Activated CD4-positive, alpha-beta memory T cell treated with anti-CD3 and anti-CD28 coated beads, Interleukin-2, amount 10 ng/mL, durations not matched to agents 7 days and 5 days (primary cell): ENCODE data around the gene LCE1F. TPM values are rescaled to one million over a fixed set of nuclear protein-coding genes. Genes with fewer than 3 reads are reported as not detected.

Experiments
- CTCF ChIA-PET: fragments of 350-600 bp; sonication (Branson Sonifier 250); formaldehyde crosslinking; loops from one replicate; lab custom pipeline; 2021; ENCODE audit warnings: antibody characterized with exemption, inconsistent platforms; lab: Charles Lee
- POLR2A ChIA-PET: fragments of 350-600 bp; sonication (Branson Sonifier 250); formaldehyde crosslinking; loops from one replicate; lab custom pipeline; 2021; ENCODE audit warnings: antibody characterized with exemption; lab: Charles Lee
- DNase-seq: peaks from one replicate; pipeline ENCODE4 v3.0.0-alpha.2; 2020
- H3K27ac Mint-ChIP-seq: one replicate; pipeline ENCODE4 v1.8.0; 2021; ENCODE audit warnings: mild to moderate bottlenecking, mixed read lengths
- H3K27me3 Mint-ChIP-seq: one replicate; pipeline ENCODE4 v1.8.0; 2021; ENCODE audit warnings: mixed read lengths
- H3K36me3 Mint-ChIP-seq: one replicate; pipeline ENCODE4 v1.8.0; 2021; ENCODE audit warnings: low read depth, mixed read lengths
- H3K4me1 Mint-ChIP-seq: one replicate; pipeline ENCODE4 v1.8.0; 2021; ENCODE audit warnings: mixed read lengths
- H3K4me3 Mint-ChIP-seq: one replicate; pipeline ENCODE4 v1.8.0; 2021; ENCODE audit warnings: mild to moderate bottlenecking, mixed read lengths
- H3K9me3 Mint-ChIP-seq: one replicate; pipeline ENCODE4 v1.8.0; 2021; ENCODE audit warnings: mixed read lengths
- total RNA-seq, 2 experiments: library from RNA; stranded (reverse); gene quantifications; one replicate each; pipeline ENCODE4 v1.2.3, GENCODE V29; 2021

Gene LCE1F
- total RNA-seq, 2 experiments from 2014 or later, result not detected

DNA sequence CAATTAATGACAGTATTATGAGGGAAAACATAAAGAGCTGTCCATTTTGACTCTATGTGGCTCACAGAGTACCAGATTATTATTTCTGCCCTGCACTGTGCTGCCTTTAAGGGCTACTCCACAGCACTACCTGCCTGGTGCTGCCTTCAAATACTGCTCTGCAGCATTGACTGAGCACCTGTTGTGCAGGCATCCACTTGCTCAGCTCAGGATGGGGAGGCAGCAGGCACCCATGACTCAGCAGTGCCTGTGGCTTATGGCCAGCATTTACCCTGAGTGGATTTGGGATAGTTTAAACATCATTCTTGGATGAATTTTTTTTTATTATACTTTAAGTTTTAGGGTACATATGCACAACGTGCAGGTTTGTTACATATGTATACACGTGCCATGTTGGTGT lies 18.1 kb upstream of the LCE1F start:
- H3K27me3 Mint-ChIP-seq, result peaks cover 5% of the 10 kb centered on the region
- ChIA-PET CTCF (no interaction called here), POLR2A (no interaction called here)
- H3K9me3 Mint-ChIP-seq, result no peaks in the 10 kb centered on the region
- no peaks in the 10 kb centered on the region for H3K4me1 Mint-ChIP-seq
- no peak overlapping the region for H3K4me3 Mint-ChIP-seq
- no peak for DNase-seq
- H3K36me3 Mint-ChIP-seq, result no peaks in the 10 kb centered on the region
- H3K27ac Mint-ChIP-seq, result no peak overlapping the region

DNA sequence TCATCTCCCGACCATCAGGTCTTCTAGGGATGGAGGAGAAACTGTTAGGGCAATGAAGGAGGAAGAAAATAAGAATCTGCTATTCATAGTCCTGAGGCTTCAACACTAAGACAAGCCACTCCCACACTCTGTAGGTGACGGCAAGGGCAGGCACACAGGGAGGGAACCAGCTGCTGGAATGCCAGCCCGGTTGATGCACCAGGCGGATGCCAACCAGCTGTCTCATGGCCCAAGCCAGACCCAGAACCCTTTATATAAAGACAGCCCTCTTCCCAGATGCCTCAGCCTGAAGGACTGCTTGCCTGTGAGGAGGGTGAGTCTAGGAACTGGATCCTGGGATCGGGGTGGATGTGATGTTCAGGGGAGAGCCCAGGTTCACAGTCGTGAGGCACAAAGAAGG lies 17.2 kb upstream of the LCE1F start, which contains the start of gene KPRP:
KPRP (plus strand) TSS at position 279 of the 400 bp plus-strand sequence. CDS start 1,564 bp downstream, outside the sequence.
- no peak within 1 kb of the TSS for H3K4me3 Mint-ChIP-seq
- no peaks in the 10 kb centered on the region for H3K36me3 Mint-ChIP-seq
- H3K4me1 Mint-ChIP-seq, result no peaks in the 10 kb centered on the region
- ChIA-PET CTCF (no interaction called here), POLR2A (no interaction called here)
- no peak within 1 kb of the TSS for H3K27ac Mint-ChIP-seq
- H3K9me3 Mint-ChIP-seq, result no peaks in the 10 kb centered on the region
- H3K27me3 Mint-ChIP-seq, result peaks cover 2% of the 10 kb centered on the region
- no peak for DNase-seq

DNA sequence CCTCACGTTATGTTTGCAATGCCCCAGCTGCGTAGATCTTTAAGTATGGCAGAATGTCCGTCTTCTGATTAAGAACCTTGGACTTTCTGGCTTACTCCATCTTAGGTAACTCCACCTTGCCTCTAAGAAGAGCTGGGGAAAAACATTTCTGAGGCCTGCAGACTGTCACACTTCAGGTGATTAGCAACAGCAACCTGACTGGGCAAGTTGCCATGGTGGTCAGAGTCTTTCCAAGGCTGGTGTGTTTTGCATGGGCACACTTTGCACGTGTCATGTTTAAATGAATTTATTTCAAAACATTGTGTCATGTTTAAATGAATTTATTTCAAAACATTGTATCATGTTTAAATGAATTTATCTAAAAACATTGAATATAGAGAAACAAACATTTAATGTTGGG lies 16.3 kb upstream of the LCE1F start:
- no peak for DNase-seq
- no peaks in the 10 kb centered on the region for H3K27me3 Mint-ChIP-seq
- CTCF ChIA-PET, result no interaction called here

DNA sequence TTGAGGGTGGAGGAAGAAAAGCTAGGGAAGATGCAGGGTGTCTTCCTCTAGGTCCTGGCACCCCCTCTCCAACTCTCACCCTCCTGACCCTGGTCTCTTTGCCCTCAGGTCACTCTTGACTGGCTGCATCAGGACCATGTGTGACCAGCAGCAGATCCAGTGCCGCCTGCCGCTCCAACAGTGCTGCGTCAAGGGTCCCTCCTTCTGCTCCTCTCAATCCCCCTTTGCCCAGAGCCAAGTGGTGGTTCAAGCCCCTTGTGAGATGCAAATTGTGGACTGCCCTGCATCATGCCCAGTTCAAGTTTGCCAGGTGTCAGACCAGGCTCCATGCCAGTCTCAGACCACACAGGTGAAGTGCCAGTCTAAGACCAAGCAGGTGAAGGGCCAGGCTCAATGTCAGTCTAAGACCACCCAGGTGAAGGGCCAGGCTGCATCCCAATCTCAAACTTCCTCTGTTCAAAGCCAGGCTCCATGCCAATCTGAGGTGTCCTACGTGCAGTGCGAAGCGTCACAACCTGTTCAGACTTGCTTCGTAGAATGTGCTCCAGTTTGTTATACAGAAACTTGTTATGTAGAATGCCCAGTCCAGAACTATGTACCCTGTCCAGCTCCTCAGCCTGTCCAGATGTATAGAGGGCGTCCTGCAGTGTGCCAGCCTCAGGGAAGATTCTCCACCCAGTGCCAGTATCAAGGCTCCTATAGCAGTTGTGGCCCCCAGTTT lies 15.3 kb upstream of the LCE1F start:
- Mint-ChIP-seq H3K27ac (no peak overlapping the region), H3K4me1 (no peaks in the 10 kb centered on the region), H3K36me3 (no peaks in the 10 kb centered on the region), H3K4me3 (no peak overlapping the region), H3K27me3 (no peaks in the 10 kb centered on the region), H3K9me3 (no peaks in the 10 kb centered on the region)
- POLR2A ChIA-PET, result no interaction called here
- no peak for DNase-seq
- CTCF ChIA-PET, result no interaction called here

More for the DNA sequence above, 16.3 kb upstream of the LCE1F start:
- POLR2A ChIA-PET, result no interaction called here
- Mint-ChIP-seq H3K36me3 (no peaks in the 10 kb centered on the region), H3K9me3 (no peaks in the 10 kb centered on the region), H3K4me3 (no peak overlapping the region), H3K27ac (no peak overlapping the region), H3K4me1 (no peaks in the 10 kb centered on the region)

DNA sequence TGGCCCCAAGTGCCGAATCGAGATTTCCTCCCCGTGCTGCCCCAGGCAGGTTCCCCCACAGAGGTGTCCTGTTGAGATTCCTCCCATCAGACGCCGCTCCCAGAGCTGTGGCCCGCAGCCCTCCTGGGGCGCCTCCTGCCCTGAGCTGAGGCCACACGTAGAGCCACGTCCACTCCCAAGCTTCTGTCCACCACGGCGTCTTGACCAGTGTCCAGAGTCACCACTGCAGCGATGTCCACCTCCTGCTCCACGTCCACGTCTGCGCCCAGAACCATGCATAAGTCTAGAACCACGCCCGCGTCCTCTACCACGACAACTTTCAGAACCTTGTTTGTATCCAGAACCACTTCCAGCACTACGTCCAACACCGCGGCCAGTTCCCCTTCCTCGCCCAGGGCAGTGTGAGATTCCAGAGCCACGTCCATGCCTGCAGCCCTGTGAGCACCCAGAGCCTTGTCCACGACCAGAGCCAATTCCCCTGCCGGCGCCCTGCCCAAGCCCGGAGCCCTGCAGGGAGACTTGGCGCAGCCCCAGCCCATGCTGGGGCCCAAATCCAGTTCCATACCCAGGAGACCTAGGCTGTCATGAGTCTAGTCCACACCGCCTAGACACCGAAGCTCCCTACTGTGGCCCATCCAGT lies 14.3 kb upstream of the LCE1F start:
- no peaks in the 10 kb centered on the region for H3K9me3 Mint-ChIP-seq
- H3K4me1 Mint-ChIP-seq, result no peaks in the 10 kb centered on the region
- no peaks in the 10 kb centered on the region for H3K36me3 Mint-ChIP-seq
- ChIA-PET POLR2A (no interaction called here), CTCF (no interaction called here)
- H3K27ac Mint-ChIP-seq, result no peak overlapping the region
- H3K4me3 Mint-ChIP-seq, result no peak overlapping the region
- no peak for DNase-seq
- no peaks in the 10 kb centered on the region for H3K27me3 Mint-ChIP-seq

DNA sequence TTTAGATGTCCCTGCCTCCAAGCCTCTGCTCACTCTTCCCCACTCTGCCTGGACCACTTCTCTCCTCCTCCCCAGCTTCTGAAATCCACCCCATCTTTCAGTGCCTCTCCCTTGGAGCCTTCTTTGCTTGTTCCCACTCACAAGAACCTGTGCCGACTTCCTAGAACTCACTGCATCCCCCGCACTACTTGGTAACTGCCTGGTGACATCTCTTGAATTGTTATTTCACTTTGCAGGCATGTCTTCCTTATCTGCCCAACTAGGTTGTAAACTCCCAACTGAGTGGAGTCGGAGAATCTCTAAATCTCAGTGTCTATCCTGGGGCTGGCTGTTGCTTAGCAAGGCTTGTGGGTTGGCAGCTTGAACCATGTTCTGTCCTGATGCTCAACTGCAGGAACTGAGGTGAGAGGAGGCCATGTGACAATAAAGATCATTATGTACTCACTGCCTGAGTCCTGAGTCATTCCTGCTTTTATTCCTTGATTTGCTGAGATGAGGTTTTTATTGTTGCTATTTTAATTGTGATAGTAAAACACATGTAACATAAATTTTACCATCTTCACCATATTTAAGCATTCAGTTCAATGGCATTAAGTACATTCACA lies 13.2 kb upstream of the LCE1F start:
- Mint-ChIP-seq H3K9me3 (no peaks in the 10 kb centered on the region), H3K27ac (no peak overlapping the region)
- POLR2A ChIA-PET, result no interaction called here

DNA sequence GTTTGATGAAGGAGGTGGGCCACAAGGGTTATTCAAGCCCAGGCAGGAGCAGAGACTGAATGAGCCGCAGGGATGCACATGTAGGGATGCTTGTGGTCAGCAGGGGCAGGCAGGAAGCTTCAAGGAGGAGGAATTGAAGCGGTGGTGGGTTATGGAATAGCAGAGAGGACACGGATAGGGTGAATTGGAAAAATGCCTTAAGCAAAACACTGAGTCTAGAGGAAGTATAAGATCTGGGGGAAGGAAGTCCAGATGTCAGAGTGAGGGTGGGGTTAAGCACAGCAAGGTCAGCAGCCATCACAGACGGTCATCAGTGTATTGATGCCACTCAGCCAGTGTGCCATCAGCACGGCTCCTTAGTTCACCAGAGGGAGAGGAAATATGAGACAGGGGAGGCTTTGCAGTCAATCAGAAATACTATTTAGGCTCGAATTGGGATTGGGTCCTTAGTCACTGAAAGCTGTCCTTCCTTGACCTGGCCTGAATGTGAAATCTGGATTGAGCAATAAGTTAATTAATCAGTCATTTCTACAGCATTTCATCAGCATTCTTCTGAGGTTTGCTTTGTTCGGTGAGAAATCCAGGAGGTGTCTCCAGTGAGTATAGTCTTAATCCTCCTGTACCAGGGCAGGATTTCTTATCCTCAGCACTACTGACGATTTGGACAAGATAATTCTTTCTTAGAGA lies 6.0 kb upstream of the LCE1F start:
- Mint-ChIP-seq H3K9me3 (no peaks in the 10 kb centered on the region), H3K4me1 (no peaks in the 10 kb centered on the region), H3K36me3 (no peaks in the 10 kb centered on the region), H3K27me3 (peaks cover 7% of the 10 kb centered on the region), H3K27ac (no peak overlapping the region), H3K4me3 (no peak overlapping the region)
- ChIA-PET CTCF (no interaction called here), POLR2A (no interaction called here)
- no peak for DNase-seq

More for the DNA sequence above, 13.2 kb upstream of the LCE1F start:
- Mint-ChIP-seq H3K4me3 (no peak overlapping the region), H3K4me1 (no peaks in the 10 kb centered on the region), H3K36me3 (no peaks in the 10 kb centered on the region), H3K27me3 (no peaks in the 10 kb centered on the region)
- no peak for DNase-seq
- CTCF ChIA-PET, result no interaction called here

DNA sequence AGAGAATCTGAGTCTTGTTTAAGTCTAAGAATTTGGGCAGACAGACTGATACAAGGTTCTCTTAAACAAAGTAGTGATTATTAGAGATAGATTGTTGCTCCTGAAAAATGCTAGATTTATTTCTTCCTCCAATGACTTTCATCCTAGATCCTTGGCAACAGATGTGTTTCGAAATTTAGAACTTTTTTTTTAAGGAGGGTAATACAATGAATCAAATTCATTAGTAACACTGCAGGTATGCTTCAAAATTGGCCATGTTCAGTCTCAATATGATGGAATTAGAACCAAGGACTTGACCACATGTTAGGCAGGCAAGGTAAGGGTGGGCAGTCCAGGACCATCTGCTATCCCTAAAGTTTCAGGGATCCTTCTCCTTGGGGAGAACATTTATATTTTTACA lies 4.5 kb upstream of the LCE1F start:
- no peak overlapping the region for H3K27ac Mint-ChIP-seq

DNA sequence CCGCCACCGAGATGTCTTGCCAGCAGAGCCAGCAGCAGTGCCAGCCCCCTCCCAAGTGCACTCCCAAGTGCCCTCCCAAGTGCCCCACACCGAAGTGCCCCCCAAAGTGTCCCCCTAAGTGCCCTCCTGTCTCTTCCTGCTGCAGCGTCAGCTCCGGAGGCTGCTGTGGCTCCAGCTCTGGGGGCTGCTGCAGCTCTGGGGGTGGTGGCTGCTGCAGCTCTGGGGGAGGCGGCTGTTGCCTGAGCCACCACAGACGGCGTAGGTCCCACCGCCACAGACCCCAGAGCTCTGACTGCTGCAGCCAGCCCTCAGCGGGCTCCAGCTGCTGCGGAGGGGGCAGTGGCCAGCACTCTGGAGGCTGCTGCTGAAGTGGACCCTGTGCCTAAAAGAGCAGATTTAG lies 1.4 kb downstream of the LCE1F start:
- ChIA-PET CTCF (no interaction called here), POLR2A (no interaction called here)
- no peak for DNase-seq
- Mint-ChIP-seq H3K27me3 (peaks cover 7% of the 10 kb centered on the region), H3K27ac (no peak overlapping the region), H3K4me1 (no peaks in the 10 kb centered on the region), H3K36me3 (no peaks in the 10 kb centered on the region), H3K9me3 (no peaks in the 10 kb centered on the region), H3K4me3 (no peak overlapping the region)

More for the DNA sequence above, 4.5 kb upstream of the LCE1F start:
- CTCF ChIA-PET, result no interaction called here
- no peak for DNase-seq
- Mint-ChIP-seq H3K9me3 (no peaks in the 10 kb centered on the region), H3K27me3 (peaks cover 7% of the 10 kb centered on the region), H3K4me3 (no peak overlapping the region), H3K36me3 (no peaks in the 10 kb centered on the region), H3K4me1 (no peaks in the 10 kb centered on the region)
- POLR2A ChIA-PET, result no interaction called here

DNA sequence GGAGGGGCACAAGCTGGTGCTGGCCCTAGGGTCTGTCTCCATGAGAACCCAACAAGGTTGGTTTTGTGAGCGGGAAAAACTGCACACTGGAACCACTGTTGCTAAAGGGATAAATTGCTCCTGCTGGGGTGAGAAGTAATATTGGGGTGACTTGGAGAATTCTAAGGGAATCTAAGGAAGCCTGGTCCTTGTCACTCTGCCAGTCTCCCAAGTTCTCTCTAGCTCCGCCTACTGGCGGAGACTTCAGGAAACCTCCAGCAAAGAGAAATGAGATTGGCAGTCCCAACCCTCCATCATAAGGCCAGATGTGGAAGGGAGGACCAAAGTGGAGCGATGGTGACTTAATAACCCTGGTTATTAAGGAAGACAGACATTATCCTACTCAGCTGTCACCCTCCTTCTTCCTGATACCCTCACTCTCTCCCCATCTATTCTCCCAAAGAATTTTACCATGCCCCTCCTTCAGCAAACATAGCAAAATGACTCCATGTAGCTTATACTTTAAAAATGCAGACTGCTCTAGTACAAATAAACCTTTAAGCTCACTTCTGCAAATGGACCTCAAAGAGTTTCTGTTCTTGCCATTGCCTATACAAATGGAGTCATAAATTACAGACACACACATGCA lies 2.7 kb downstream of the LCE1F start:
- Mint-ChIP-seq H3K27me3 (peaks cover 5% of the 10 kb centered on the region), H3K9me3 (no peaks in the 10 kb centered on the region), H3K36me3 (no peaks in the 10 kb centered on the region), H3K4me1 (no peaks in the 10 kb centered on the region), H3K4me3 (no peak overlapping the region), H3K27ac (no peak overlapping the region)
- no peak for DNase-seq
- POLR2A ChIA-PET, result no interaction called here
- CTCF ChIA-PET, result interaction anchor here (1.0 to 1.7 kb wide), 2 partner anchors 10 to 30 kb away, joined by 3 to 5 read pairs; no protein-coding TSS in a partner anchor

DNA sequence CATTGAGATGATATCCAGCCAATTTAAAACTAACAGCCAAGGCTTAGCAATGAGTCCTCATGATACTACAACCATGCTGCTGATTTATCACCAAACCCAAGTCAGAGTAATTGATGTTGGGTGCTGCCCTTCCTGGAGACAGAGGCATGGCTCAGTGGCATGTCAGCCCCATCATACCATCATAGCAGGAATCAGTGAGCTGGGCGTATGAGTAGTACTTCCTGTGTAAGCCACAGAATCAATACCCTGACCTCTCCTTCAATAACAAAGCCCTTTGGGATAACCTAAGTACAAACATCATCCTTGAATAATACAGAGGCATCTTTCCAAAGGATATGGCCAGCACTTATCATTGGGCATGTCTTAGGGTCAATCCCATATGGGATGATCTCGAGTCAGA lies 8.2 kb downstream of the LCE1F start:
- H3K36me3 Mint-ChIP-seq, result no peaks in the 10 kb centered on the region
- no peak overlapping the region for H3K27ac Mint-ChIP-seq
- ChIA-PET CTCF (no interaction called here), POLR2A (no interaction called here)
- DNase-seq, result no peak
- H3K4me3 Mint-ChIP-seq, result no peak overlapping the region
- H3K4me1 Mint-ChIP-seq, result peaks cover 4% of the 10 kb centered on the region
- peaks cover 18% of the 10 kb centered on the region for H3K27me3 Mint-ChIP-seq
- H3K9me3 Mint-ChIP-seq, result no peaks in the 10 kb centered on the region

DNA sequence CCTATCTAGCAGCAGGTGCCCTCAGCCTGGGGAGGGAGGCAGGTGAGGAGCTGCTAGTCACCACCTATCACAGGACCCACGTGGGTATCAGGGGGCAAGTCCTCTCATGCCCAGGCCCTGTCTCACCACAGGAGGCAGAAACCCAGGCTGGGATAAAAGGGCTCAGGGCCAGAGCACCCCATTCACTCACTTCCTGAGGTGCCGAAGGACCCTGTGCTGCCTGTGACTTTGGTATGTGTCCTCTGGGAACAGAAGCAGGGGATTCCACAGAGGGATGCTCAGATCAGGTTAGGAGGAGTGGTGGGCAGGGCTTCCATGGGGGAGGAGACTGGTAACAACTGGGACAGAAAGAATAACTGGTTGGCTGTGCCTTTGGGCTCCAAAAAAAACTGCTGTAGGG lies 11.1 kb downstream of the LCE1F start, which contains the start of gene LCE1E:
LCE1E (plus strand) TSS at position 181 of the 400 bp plus-strand sequence. CDS start 1,043 bp downstream, outside the sequence.
- DNase-seq, result no peak
- CTCF ChIA-PET, result no interaction called here

DNA sequence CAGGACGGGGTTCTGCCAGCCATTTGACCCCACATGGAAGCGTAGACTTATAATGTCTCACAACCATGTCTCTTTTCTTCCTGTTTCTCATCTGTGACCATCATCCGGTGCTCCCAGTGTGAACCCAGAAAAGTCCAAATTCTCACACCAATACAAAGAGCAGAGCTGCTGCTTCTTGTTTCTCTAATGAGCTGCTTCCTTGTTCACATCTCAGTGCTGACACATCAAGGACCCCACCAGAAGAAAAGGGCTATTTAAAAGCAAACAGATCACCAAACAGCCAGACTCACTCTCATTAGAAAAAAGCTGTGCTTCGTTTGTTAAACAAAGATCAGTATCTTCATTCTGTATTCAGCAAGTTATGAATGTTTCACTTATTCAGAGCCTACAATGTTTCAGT lies 20.7 kb downstream of the LCE1F start:
- peaks cover 2% of the 10 kb centered on the region for H3K27me3 Mint-ChIP-seq
- no peak for DNase-seq
- H3K36me3 Mint-ChIP-seq, result no peaks in the 10 kb centered on the region
- ChIA-PET CTCF (no interaction called here), POLR2A (no interaction called here)
- H3K27ac Mint-ChIP-seq, result no peak overlapping the region
- no peak overlapping the region for H3K4me3 Mint-ChIP-seq
- no peaks in the 10 kb centered on the region for H3K4me1 Mint-ChIP-seq
- H3K9me3 Mint-ChIP-seq, result no peaks in the 10 kb centered on the region

More for the DNA sequence above, 11.1 kb downstream of the LCE1F start, which contains the start of gene LCE1E:
- no peak within 1 kb of the TSS for H3K4me3 Mint-ChIP-seq
- no peaks in the 10 kb centered on the region for H3K9me3 Mint-ChIP-seq
- no peak within 1 kb of the TSS for H3K27ac Mint-ChIP-seq
- no peaks in the 10 kb centered on the region for H3K36me3 Mint-ChIP-seq
- POLR2A ChIA-PET, result no interaction called here
- H3K27me3 Mint-ChIP-seq, result peaks cover 23% of the 10 kb centered on the region
- peaks cover 4% of the 10 kb centered on the region for H3K4me1 Mint-ChIP-seq
